SU-DHL-6 (cell line): Measurements from ENCODE around the gene FIGN.

Experiments
- H2AFZ ChIP-seq: fragments of 200-600 bp; sonication (generic); 2 replicates; pipeline ENCODE4 v1.6.1; 2014; ENCODE audit warnings: low read depth, mild to moderate bottlenecking, moderate library complexity, mixed read lengths, antibody characterized with exemption, low read length; ENCODE audit not compliant: severe bottlenecking
- H3F3A ChIP-seq: fragments of 200-600 bp; shearing (Covaris generic); 2 replicates; pipeline ENCODE4 v1.6.0; 2016; ENCODE audit warnings: antibody characterized with exemption, mild to moderate bottlenecking; ENCODE audit not compliant: insufficient read depth
- H3K27ac ChIP-seq: fragments of 200-600 bp; sonication (generic); 2 replicates; pipeline ENCODE4 v1.5.1; 2016; ENCODE audit warnings: low read depth, mild to moderate bottlenecking, low read length, moderate library complexity, mixed read lengths
- H3K27me3 ChIP-seq: fragments of 200-600 bp; sonication (generic), shearing (Covaris generic); 2 replicates; pipeline ENCODE4 v1.6.0; 2014; ENCODE audit warnings: mild to moderate bottlenecking, low read length
- H3K36me3 ChIP-seq: fragments of 200-600 bp; sonication (generic); 2 replicates; pipeline ENCODE4 v1.6.1; 2014; ENCODE audit warnings: mild to moderate bottlenecking, low read length, mixed read lengths
- H3K4me2 ChIP-seq: fragments of 300-600, 200-600 bp; shearing (Covaris generic), sonication (generic); 2 replicates; pipeline ENCODE4 v1.6.0; 2014; ENCODE audit warnings: low read length, low read depth, mild to moderate bottlenecking; ENCODE audit not compliant: poor library complexity, severe bottlenecking
- H3K4me3 ChIP-seq: fragments of 200-600 bp; sonication (generic); 2 replicates; pipeline ENCODE4 v1.5.1; 2014; ENCODE audit warnings: antibody characterized with exemption, low read length, mild to moderate bottlenecking, mixed read lengths; ENCODE audit not compliant: insufficient read depth, poor library complexity, severe bottlenecking
- H3K79me2 ChIP-seq: fragments of 200-600 bp; sonication (generic); 2 replicates; pipeline ENCODE4 v1.6.1; 2014; ENCODE audit warnings: mild to moderate bottlenecking, low read length, moderate library complexity; ENCODE audit not compliant: insufficient read depth
- H3K9ac ChIP-seq: fragments of 200-600 bp; sonication (generic); 2 replicates; pipeline ENCODE4 v1.7.0; 2014; ENCODE audit warnings: mild to moderate bottlenecking, low read length
- H3K9me2 ChIP-seq: fragments of 200-600 bp; sonication (generic); replicated peaks from 2 replicates; pipeline ENCODE4 v1.6.1; 2014; ENCODE audit warnings: low read length; ENCODE audit not compliant: insufficient read depth
- H3K9me3 ChIP-seq: fragments of 200-600 bp; sonication (generic); 2 replicates; pipeline ENCODE4 v1.6.1; 2014; ENCODE audit warnings: low read length, mixed read lengths; ENCODE audit not compliant: insufficient read depth
- H4K20me1 ChIP-seq: fragments of 200-600 bp; sonication (generic); 2 replicates; pipeline ENCODE4 v1.6.1; 2014; ENCODE audit warnings: low read depth, mild to moderate bottlenecking, antibody characterized with exemption, low read length, moderate library complexity, mixed read lengths
- CTCF ChIP-seq: fragments of 200-600 bp; sonication (generic); IDR thresholded peaks from one replicate; pipeline ENCODE4 v1.5.1; 2017; ENCODE audit warnings: antibody characterized with exemption, mild to moderate bottlenecking, low read length, moderate library complexity; ENCODE audit not compliant: insufficient read depth, poor library complexity, severe bottlenecking
- EZH2phosphoT487 ChIP-seq: fragments of 200-600 bp; sonication (generic), shearing (Covaris generic); conservative IDR thresholded peaks from 2 replicates; pipeline ENCODE4 v1.6.1; 2018; ENCODE audit warnings: mild to moderate bottlenecking, antibody characterized with exemption, low read length, moderate library complexity, mixed read lengths

FIGN gene

GRCh38 chr2:163682695-163683094 lies 53.1 kb downstream of the FIGN start:
- no peak overlapping the region for H3K9ac ChIP-seq
- H2AFZ ChIP-seq = no peak overlapping the region
- no peak overlapping the region for H3K27ac ChIP-seq
- no peaks in the 10 kb centered on the region for H3K9me3 ChIP-seq
- H3K9me2 ChIP-seq = no peaks in the 10 kb centered on the region
- H3K36me3 ChIP-seq = no peaks in the 10 kb centered on the region
- TF ChIP-seq CTCF = no peak
- no peak for TF ChIP-seq EZH2phosphoT487
- H3K4me3 ChIP-seq = no peak overlapping the region
- H3K27me3 ChIP-seq = no peaks in the 10 kb centered on the region
- H4K20me1 ChIP-seq = no peaks in the 10 kb centered on the region
- no peaks in the 10 kb centered on the region for H3K79me2 ChIP-seq
- no peak overlapping the region for H3K4me2 ChIP-seq
- no peaks in the 10 kb centered on the region for H3F3A ChIP-seq

GRCh38 chr2:163681745-163682144 lies 54.1 kb downstream of the FIGN start:
- no peak overlapping the region for H3K9ac ChIP-seq
- no peaks in the 10 kb centered on the region for H3K27me3 ChIP-seq
- no peak overlapping the region for H3K4me2 ChIP-seq
- no peaks in the 10 kb centered on the region for H3K9me2 ChIP-seq
- H2AFZ ChIP-seq = no peak overlapping the region
- H3F3A ChIP-seq = no peaks in the 10 kb centered on the region
- no peak overlapping the region for H3K27ac ChIP-seq
- H3K4me3 ChIP-seq = no peak overlapping the region
- no peak for TF ChIP-seq CTCF
- H3K9me3 ChIP-seq = no peaks in the 10 kb centered on the region
- H4K20me1 ChIP-seq = no peaks in the 10 kb centered on the region
- H3K36me3 ChIP-seq = no peaks in the 10 kb centered on the region
- H3K79me2 ChIP-seq = no peaks in the 10 kb centered on the region

DNA sequence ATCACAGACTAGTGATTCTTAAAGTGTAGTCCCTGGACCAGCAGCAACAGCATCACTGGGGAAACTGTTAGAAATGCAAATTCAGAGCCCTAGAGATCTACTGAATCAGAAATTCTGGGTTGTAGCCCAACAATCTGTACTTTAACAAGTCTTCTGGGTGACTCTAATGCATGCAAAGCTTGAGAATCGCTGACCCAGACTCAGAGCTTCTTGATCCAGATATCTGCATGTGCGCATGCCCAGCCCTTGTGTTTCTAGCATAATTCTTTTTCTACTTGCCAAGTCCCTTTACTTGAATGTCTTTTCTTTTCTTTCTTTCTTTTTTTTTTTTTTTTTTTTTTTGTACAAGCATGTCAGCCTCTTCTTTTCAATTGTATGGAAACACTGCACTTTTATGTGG lies 60.4 kb downstream of the FIGN start:
- Histone ChIP-seq H2AFZ (no peak overlapping the region), H3K27me3 (no peaks in the 10 kb centered on the region), H3K4me3 (no peak overlapping the region), H3K79me2 (no peaks in the 10 kb centered on the region), H3K9me2 (no peaks in the 10 kb centered on the region), H3K9ac (no peak overlapping the region), H4K20me1 (no peaks in the 10 kb centered on the region), H3F3A (no peaks in the 10 kb centered on the region), H3K4me2 (no peak overlapping the region), H3K27ac (no peak overlapping the region), H3K36me3 (no peaks in the 10 kb centered on the region), H3K9me3 (no peaks in the 10 kb centered on the region)
- no peak for TF ChIP-seq CTCF
- TF ChIP-seq EZH2phosphoT487 = no peak

GRCh38 chr2:163673522-163673921 lies 62.3 kb downstream of the FIGN start:
- TF ChIP-seq CTCF (no peak), EZH2phosphoT487 (no peak)
- no peaks in the 10 kb centered on the region for H4K20me1 ChIP-seq
- H3K36me3 ChIP-seq = no peaks in the 10 kb centered on the region
- H3K4me2 ChIP-seq = no peak overlapping the region
- no peaks in the 10 kb centered on the region for H3F3A ChIP-seq
- no peaks in the 10 kb centered on the region for H3K79me2 ChIP-seq
- H3K27ac ChIP-seq = no peak overlapping the region
- H2AFZ ChIP-seq = no peak overlapping the region
- H3K9ac ChIP-seq = no peak overlapping the region
- H3K9me2 ChIP-seq = no peaks in the 10 kb centered on the region
- no peaks in the 10 kb centered on the region for H3K27me3 ChIP-seq
- no peak overlapping the region for H3K4me3 ChIP-seq
- no peaks in the 10 kb centered on the region for H3K9me3 ChIP-seq
